Fibroblast of upper back skin (primary cell): Measurements from ENCODE around the gene SLC2A13.
A peak's percentile ranks its signal among the peaks of the same experiment; 100 is the strongest.
"Not testable (repeated sequence)": the region's sequence is repeated elsewhere in the genome, so short reads cannot be mapped to it uniquely, and the experiment has no call there.

Experiments
- DNase-seq: peaks from one replicate; pipeline ENCODE4 v3.0.0-alpha.2; 2013

Gene SLC2A13

DNA sequence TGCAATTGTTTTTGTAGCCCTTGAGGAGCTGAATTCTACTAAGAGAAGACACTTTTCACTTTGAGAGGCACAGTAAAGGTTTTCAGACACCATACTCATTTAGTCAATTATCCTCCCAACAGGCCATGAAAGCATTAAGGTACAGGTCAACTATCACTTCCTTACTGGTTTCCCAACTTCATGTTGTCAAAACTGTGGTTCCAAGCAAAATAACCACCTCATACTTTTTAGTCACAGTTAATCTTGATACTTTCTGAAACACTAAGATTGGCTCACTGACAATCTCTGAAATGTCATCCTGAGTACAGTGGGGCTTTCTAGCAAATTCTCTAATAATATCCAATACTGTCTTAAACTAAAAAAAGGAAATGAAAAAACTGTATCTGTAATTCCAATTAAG, 71.7 kb downstream of the SLC2A13 start:
- no peak for DNase-seq

DNA sequence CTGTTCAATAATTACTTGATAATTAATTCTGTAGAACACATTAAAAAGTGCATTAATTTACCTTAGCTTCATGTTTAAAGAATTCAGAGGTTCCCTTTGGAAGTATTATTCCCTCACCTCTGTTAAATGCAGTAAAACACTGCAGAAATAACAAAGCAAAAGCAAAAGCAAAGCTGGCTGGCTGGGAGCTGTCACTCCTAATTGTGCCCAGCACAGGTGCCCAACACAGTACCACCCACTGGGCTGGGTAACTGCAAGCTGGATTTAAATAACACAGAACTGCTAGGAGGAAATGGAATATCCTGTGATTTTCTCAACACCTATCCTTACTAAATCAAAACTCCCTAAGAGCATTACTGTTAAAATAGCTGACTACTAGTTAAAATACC, 72.6 kb downstream of the SLC2A13 start:
- DNase-seq = no peak

DNA sequence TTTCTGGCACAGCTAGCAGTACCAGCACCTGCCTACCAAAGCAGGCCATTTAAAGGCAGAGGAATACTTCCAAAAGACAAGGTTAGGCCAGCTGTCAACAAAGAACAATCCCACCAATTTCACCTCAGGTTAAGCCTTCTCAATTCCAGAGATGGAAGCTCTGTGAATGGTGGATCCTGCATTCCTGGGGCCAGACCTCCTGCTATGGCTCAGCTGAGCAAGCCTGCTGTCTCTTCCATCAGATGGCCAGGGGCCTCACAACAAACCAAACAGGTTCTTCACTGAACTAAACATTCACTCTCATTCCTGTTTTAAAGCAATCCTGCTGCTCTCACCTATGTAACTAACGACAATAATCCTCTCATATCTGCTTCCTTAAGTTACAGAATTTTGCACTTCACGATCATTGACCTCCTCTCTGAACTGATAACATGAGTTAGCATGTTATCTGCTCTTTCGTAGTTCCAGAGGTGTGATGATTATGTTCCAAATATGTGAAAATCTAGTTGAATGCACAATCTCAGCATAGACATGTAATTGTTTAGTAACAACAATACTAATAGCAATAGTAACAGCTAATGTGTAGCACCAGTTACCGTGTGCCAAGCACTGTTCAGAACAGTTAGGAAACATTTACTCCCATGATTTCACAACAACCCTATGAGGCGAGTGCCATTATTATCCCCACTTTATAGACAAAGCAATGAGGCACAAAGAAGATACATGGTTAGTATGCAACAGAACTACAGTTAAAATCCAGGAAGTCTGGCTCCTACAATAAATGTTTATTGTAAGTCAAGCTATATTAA, 73.2 kb downstream of the SLC2A13 start:
- no peak for DNase-seq

DNA sequence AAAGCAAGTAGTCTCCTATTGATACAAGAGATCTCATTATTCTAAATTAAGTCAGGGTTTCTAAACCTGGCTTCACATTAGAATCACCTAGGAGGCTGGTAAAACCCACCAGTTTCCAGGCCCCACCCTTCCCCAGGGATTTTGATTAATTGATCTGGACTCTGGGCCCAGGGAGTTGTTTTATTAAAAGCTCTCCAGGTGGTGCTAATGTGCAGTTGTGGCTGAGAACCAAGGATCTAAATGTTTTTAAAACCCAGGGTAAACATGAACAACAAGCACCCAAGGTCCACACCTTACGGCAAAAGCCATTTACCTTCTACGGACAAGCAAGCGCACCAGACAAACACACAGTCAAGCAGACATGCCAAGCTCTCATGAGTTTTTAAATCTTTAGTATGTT, 73.9 kb downstream of the SLC2A13 start:
- DNase-seq = no peak

DNA sequence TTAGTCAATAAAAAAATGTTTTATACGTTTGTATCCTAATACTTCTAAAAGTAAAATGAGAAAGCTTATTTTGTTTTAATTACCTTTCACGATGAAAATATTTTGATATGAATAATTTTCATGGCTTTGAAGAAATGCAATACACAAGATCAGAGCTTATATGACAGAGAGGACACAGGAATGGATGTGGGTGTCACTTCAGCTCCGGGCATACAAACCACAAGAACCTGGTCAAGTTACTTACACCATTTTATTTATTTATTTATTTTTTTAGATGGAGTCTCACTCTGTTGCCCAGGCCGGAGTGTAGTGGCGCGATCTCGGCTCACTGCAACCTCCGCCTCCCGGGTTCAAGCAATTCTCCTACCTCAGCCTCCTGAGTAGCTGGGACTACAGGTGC, 74.9 kb downstream of the SLC2A13 start:
- DNase-seq = not testable (repeated sequence)

DNA sequence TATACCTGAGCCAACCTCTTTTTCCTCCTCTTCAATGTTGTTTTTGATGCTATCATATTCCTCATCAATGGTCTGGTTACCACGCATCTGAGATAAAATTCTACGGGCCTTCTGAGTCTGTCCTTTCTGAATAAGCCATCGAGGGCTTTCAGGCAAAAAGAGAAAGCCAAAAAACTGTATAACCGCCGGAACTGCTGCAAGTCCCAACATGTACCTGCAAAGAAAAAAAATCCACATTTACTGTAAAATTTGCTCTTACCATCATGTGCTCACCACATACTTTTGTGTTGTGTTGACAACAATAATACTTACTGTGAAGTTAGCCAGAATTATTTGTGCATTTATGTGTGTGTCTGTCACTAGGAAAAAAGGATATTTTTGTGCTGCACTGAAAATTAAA, 77.6 kb downstream of the SLC2A13 start:
- DNase-seq = no peak

DNA sequence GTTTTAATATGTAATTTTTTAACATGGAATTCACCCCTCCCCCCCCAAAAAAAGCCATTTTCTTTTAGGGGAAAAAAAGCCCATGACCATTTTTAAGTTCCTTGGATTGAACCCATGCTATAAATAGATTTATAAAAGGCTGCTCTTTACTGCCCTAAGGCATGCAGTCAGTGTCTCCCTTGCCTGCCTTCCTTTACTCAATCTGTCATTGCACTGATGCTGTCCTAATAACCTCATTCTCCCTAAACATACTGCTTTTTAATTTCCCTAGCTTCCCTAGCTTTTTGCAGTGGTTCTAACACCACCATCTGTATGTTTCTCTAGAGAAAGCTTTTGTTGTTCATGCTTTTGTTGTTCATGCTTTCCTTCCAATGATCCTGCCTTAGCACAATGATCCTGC, 83.0 kb downstream of the SLC2A13 start:
- no peak for DNase-seq

DNA sequence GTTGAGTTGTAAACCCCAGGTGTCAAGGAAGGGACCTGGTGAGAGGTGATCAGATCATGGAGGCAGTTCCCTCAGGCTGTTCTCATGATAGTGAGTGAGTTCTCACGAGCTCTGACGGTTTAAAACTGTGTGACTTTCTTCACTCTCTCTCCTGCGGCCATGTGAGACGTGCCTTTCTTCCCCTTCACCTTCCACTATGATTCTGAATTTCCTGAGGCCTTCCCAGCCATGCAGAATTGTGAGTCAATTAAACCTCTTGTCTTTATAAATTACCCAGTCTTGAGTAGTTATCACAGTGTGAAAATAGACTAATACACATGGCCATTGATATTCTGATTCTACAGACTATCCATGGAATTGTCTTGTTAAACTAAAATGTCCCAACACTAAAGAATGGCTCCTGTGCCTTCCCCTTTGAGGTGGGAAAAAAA, 85.6 kb downstream of the SLC2A13 start:
- no peak for DNase-seq

DNA sequence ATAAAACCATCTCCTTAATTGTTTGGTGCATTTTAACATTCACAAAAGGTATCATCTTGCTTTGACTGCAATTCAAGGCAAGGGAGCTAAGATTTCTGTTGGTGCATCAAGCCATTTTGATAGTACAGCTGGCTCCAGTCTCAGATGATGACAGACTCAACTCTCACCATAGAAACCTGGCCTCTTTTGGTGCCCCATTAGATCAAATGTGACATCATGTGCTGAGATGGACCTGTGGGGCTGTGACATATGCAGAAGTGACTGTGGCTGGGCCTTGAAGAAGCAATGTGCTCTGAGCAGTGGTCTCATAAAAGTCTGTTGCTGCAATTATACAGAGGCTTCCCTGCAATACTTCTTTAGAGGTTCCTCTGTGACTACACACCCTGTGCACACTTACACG, 88.4 kb downstream of the SLC2A13 start:
- no peak for DNase-seq

DNA sequence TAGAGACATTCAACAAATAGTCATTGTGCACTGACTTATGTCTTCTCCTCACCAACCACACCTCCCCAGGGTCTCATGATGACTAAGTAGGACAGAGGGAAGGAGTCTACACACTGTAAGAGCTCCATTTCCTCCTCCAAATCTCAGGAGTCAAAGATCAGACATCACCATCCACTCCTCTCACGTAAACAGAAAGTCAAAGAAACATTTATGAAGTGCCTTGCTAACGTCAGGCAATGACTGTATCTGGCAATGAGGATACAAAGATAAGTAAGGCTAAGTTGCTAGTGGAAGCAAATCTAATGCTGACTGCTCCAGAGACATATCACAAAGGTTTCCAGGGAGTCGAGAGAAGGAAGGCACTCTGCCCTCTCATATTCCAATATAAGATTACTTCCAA, 88.9 kb downstream of the SLC2A13 start:
- DNase-seq = peak; percentile 53

DNA sequence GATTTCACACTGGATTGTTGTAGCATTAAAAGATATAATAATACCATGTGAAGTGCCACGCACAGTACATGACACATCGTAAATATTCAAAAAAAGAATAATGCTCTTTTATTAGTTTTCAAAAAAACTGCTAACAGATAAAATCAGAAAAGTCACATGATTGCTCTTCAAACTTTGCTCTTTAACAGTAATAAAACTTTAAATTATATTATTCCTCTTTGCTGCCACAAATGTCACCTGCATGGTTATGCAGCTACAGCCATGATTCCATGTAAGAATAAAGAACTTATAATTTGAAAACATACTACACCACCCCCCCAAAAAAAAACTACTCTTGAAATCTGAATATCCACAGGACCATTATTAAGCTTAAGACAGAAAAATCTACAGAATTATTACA, 90.0 kb downstream of the SLC2A13 start:
- DNase-seq = no peak

DNA sequence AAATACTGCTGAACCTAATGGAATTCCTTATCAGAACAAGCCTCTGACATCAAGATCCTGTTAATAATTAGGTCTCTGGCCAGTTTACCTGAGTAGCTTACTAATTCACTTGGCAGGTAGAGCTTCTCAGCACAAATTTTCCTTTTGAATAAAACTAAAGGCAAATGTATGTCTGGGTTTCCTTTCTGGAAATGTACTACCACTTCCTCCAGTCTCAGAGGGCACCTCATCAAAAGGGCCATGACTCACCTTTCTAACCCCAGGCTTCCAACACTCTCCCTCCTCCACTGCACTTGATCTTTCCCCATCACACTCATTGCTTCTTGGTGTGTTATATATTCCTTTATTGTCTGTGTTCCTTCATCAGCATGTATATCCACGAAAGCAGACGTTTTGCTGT, 90.5 kb downstream of the SLC2A13 start:
- DNase-seq = no peak

DNA sequence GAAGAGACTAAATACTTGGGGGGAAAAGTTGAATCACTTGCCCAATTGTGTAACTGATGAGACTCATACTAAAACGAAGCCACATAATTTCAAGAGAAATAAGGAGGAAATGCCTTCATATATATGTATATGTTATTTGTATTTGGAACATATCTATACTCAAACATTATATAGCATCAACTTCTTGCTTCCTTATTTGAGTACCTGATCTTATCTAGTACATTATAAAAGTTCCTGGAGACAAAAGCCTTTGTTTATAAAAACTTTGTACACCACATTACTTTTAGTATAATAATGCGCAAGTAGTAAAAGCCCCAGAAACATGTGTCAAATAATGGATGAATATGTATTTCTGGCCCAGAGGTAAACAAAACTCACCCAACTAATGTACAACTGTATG, 92.0 kb downstream of the SLC2A13 start:
- no peak for DNase-seq

DNA sequence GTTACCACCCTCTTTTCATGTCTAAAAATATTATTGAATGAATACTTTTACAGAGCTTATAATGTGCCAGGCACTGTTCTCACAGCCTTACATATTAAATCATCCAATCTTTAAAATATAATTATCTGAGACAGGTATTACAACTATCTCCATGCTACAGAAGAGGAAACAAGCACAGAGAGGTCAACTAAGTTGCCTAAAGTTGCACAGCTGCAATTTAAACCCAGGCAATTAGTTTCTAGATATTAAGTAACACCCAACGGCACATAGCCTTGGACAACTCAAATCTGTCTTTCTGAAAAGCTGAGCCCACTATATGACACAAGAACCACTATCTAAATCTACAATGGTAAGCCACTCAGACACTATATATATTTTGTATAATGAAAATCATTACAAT, 92.6 kb downstream of the SLC2A13 start:
- no peak for DNase-seq

DNA sequence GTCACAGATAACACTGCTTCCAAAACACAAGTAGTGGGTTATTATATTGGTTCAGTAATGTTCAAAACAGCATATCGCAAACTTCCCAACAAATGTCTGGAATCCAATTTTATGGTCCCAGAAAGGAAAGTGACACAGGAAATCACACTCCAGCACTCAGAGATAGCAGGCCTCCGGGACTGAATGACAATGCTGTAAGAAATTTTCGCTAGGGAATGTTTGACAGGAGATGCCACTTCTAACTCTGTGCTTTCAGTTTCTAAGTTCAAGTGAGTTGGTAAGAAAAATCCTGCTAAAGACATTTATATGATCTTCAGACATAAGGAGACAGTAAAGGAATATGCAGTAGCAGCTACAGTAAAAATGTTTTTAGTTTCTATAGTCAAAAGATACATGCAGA, 93.2 kb downstream of the SLC2A13 start:
- no peak for DNase-seq

DNA sequence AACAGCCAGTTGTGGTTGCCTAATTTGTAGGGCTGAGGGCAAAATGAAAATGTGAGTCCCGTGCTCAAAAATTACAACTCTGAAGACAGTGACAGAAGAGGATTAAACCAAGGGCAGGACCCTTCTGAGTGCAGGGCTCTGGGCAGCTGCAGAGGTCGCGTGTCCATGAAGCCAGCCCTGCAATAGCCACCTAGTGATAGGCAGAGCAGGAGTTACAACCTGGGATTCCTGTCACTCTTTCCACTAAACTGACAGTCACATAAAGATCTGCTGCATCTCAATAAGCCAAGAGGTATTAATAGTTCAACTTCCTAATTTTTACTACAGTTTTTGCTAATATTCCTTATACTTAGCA, 94.1 kb downstream of the SLC2A13 start:
- DNase-seq = no peak

DNA sequence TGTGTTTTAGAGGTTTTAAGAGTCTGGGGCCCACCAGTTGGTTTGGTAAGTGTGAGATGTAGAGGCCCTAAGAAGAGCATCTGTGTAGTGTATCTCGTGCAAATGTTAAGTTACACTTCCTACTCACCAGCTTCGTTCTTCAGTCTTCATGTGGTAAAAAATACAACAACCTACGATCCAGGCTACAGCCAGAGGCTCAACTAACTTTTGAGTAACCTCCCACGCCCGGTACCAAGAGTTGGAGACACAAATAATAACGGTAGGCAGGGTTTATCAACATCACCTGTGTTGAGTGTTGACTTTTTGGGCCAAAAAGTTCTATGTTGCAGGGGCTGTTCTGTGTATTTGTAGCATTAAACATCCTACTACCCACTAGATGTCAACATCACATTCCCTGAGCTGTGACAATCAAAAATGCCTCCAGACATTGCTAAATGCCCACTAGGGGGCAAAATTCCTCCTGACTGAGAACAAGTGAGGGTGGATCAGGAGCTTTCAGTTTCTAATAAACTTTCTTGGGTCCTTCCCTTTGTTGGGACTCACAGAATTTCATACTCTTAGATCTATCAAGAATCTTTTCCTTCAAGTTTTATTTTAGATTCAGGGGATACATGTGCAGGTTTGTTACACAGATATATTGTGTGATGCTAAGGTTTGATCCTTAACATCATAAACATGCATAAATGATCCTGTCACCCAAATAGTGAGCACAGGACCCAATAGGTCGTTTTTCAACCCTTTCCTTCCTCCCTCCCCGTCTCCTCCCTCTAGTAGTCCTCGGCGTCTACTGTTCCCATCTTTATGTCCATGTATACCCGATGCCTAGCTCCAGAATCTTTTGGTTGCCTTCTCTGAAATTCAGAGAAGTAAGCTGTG, 94.7 kb downstream of the SLC2A13 start:
- peak; percentile 69 for DNase-seq

DNA sequence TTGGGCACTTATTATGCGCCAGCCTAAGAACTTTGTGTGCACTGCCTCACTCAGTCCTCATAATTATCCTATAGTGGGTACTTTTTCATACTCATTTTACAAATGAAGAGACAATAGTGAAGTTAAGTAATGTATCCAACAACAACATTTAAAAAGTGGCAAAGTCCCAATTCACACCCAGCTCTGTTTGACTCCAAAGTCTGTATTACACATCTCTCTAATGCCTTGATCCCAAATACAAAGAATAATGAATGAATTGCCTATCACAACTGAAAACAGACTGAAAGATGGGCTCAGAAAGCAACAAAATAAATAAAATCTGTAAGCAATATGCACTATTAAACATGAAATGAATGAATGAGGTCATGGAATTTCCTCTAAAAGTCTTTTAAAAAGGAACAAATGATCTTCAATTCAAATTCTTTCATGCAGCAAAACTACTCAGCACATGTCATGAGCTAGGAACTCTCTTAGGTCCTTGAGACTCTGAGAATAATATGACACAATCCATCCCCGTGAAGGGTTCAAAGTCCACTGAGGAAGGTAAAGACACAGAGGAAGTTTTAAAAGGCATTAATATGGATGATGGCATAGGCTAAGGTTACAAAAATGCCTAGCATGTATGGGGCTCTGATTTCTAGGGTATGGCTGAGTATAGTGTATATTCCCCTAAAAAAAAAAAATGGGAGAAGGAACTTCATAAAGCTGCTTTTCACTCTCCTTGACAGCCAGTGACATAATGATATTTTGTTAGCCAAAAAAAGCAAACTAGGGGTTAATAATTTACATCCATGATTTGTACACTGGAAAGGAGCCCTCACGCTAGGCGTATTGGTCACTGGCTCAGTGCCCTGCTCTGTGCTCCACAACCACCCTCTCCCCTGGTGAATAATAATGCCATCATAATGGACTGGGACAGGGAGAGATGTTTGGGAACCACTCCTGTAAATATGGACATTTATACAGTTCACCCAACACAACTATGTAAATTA, 103.4 kb downstream of the SLC2A13 start:
- no peak for DNase-seq

DNA sequence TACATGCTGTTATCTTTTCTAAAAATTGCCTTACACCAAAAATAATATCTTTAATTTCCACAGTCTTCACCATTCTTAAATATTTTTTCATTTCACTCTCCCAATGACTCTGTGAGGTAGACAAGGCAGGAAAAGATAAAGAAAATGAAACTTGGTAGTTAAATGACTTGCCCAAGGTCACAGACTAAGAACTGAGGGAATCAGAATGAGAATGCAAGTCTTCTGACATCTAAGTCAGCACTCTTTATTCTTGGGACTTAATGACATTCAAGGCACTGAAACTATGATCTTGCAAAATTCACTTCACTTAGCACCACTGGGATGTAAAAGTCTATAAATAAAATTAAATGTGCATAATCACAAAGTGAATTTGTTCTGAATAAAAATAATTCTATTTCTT, 104.5 kb downstream of the SLC2A13 start:
- no peak for DNase-seq

DNA sequence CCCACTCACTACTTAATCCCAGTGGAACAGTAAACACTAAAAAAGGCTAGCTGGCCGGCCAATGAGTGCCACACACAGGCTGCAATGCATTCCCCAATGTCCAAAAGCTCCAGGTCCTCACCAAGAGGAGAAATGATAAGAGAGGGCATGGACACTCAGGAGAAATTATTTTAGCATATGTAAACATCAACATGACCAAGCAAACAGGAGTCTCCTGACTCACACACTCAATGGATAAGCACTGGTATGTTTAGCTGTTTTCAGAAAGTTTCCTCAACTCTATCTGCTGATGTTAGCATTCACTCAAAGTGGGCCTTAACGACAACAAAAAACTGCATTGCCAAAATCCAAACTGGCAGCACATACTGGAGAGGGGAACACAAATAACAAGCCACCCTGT, 105.0 kb downstream of the SLC2A13 start:
- DNase-seq = no peak

DNA sequence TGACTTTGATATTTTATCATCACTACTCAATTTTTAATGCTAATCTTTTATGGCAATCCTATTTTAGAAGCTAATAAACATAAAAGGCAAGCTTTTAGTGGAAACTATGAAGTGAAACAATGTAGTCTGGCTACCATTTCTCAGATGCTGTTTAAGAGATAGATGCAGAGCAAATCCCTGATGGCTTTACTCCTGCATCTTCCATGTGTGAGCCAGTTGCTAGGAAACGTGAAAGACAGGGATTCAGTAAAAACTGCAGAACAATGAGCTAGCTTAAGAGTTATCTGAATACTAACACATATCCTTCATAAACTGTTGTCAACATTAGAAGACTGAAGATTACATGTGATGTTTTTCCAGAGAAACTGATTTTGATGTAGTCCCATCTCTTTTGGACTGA, 112.6 kb downstream of the SLC2A13 start:
- DNase-seq = no peak

DNA sequence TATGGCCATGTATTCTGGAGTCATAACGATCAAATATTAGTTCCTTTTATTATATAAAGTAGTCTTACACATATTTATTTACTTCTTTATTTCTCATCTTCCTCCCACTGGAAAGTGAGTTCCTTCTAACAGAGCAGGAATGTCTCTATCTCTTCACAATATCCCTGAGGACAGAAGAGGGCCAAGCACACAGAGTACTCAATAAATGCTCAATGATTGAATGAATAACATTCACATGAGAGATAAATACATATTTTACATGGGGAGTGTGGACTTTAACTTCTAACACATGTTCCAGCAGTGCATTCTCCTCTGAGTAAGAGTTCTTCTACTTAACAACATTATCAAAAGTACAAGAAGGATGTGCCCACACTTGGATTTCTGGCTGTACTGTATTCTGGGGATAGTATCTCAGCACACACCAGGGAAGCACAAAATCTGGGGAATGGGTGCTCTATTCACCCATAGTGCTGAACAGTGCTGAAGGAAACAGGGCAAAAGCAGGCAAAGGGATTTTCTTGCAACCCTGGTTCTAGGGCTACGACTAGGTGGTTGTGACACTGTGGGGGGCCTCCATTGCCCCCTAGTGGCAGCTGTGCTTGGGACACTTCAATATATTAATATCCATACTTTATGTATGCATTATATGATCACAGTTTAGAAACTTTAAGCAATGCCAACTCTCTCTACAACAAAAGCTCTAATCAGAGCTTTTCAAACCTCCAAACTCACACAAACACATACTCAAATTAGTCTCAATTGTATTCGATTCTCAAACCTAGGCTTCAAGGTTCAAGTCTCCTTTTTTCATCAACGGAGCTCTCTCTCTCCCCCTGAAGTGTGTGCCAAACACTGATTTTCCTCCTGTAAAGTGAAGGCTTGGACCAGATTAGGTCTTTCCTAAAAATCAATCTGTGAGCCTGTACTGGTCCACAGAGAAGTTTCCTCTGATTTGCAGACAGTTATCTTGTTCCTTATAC, 115.5 kb downstream of the SLC2A13 start:
- peak; percentile 45 for DNase-seq
